Epithelial cell of esophagus (primary cell): Measurements from ENCODE around the gene FUOM.

Experiments
- DNase-seq: peaks from one replicate; pipeline ENCODE4 v3.0.0; 2010; ENCODE audit warnings: low read depth
- H3K4me3 ChIP-seq: 2 replicates; pipeline ENCODE4 v1.5.1; 2011; ENCODE audit warnings: mild to moderate bottlenecking, low read length, control low read depth
- TF ChIP-seq, protein P1 (sequence below): IDR thresholded peaks from 2 replicates; pipeline ENCODE4 v1.5.1; 2011; ENCODE audit warnings: low read depth, mild to moderate bottlenecking, low read length, control low read depth, inconsistent platforms; ENCODE audit not compliant: insufficient read depth; ENCODE audit errors: missing control alignments

Gene FUOM

GRCh38 chr10:133339708-133340380, 18.0 kb downstream of the FUOM start:
- no peak overlapping the region for H3K4me3 ChIP-seq
- TF ChIP-seq, protein P1, sequence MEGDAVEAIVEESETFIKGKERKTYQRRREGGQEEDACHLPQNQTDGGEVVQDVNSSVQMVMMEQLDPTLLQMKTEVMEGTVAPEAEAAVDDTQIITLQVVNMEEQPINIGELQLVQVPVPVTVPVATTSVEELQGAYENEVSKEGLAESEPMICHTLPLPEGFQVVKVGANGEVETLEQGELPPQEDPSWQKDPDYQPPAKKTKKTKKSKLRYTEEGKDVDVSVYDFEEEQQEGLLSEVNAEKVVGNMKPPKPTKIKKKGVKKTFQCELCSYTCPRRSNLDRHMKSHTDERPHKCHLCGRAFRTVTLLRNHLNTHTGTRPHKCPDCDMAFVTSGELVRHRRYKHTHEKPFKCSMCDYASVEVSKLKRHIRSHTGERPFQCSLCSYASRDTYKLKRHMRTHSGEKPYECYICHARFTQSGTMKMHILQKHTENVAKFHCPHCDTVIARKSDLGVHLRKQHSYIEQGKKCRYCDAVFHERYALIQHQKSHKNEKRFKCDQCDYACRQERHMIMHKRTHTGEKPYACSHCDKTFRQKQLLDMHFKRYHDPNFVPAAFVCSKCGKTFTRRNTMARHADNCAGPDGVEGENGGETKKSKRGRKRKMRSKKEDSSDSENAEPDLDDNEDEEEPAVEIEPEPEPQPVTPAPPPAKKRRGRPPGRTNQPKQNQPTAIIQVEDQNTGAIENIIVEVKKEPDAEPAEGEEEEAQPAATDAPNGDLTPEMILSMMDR: no peak
- DNase-seq: no peak

DNA sequence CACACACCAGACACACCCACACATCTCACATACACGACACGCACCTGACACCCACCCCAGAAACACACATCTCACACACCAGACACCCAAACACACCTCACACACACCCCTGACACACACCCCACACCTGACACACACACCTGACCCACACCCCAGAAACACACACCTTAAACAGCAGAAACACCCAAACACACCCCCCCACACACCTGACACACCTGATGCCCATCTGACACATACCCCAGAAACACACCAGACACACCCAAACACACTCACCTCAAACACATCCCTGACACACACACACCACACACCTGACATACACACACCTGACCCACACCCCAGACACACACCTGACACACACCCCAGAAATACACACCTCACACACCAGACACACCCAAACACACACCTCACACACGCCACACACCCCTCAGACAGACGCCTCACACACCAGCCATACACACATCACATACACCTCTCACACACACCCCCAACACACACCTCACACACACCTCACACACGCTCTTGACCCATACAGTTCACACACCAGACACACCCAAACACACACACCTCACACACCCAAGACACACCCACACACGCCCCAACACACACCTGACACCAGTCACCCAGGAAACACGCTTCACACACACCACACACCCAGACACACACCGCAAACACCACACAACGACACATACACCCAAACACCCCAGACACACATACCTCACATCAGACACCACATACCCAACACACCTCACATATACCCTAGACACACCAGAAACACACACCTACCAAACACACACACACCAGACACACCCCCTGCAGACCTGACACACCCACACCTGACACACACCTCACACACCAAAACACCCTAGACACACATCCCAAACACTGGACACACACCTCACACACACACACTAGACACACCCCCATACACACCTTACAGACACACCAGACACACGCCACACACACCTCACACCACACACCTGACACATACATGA, 19.4 kb downstream of the FUOM start:
- TF ChIP-seq, protein P1: no peak
- DNase-seq: no peak
- H3K4me3 ChIP-seq: no peak overlapping the region

DNA sequence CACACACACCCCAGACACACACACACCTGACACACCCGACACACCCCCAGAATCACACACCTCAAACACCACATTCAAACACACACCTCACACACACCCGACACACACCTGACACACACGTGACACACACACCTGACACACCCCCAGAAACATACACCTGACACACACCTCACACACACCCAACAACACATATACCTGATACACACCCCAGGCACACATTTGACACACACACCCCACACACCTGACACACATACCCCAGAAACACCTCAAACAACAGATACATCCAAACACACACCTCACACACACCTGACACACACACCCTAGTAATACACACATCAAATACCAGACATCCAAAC, 20.5 kb downstream of the FUOM start:
- DNase-seq: no peak
- TF ChIP-seq, protein P1: no peak
- H3K4me3 ChIP-seq: no peak overlapping the region

GRCh38 chr10:133336577-133337369, 21.0 kb downstream of the FUOM start, which contains the start of gene CALY:
Gene CALY, minus strand, starts transcription at chr10:133336896. Its CDS starts 7,907 bp downstream, at chr10:133328989.
- no peak for DNase-seq
- TF ChIP-seq, protein P1: no peak
- H3K4me3 ChIP-seq: no peak within 1 kb of the TSS

DNA sequence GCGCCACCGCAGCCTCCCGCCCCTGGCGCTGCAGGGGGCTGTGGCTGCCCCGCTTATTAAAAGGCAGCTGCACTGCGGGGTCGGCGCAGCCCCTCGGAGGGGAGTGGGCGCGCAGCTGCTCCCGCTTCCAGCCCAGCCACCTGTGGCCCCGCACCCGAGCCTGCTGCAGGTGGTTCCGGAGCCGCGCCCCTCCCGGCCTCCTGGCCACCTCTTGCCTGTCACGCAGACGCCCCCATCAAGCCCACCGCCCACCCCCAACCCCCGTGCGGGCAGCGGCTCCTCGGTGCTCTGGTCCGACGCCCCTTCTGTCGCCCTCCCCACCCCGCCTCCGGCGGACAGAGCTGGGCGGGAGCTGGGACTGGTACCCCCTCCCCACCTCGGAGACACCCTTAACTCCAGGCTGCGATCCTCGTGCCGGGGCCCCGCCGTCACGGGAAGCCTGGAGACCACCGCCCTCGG, 21.7 kb downstream of the FUOM start:
- H3K4me3 ChIP-seq: no peak overlapping the region
- TF ChIP-seq, protein P1: no peak
- no peak for DNase-seq

DNA sequence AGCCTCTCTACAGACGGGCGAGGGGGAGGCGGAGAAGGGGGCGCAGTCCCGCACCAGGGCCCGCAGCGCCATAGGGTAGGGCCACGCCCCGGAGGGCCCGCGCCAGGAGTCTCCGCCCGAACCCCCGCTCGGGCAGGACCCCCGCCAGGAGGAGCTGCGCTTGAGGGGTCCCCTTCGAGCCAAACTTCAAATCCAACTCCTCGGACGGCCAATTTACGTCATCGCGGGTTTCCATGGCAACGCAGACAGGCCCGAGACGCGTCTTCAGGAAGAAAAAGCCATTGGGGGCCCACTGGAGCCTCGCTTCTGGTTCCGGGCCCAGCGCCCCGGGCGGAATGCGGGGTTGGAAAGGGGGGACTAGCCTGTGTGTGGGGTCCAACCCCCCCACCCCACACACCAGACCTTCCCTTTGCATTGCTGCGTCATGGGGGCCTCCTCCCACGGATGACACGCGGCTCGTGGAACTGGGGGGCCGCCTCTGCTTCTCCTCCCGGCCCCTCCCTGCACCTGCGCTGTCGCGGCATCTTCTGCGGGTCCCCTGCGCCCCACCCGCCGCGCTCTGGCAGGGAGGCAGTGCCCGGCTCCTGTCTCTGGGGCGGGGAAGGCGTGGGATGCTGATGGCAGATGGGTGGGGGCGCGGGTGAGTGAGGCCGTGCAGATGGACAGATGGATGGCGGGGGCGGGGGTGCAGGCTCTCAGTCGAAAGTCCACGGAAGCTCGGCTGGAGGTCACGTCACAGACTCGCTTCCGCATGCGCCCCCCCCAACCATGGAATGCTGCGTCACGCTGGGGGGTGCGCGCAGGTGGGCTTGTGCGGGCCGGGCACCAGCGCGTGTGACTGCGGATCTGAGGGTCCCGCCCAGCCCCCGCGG, 22.3 kb downstream of the FUOM start:
- H3K4me3 ChIP-seq: peak overlapping the region; percentile 4
- TF ChIP-seq, protein P1: no peak
- no peak for DNase-seq
